HG03558 (cell line): ENCODE results near the gene CEL.

Experiments used
- ATAC-seq: cut with Tn5 transposase; IDR thresholded peaks from one replicate; pipeline ENCODE4 v1.9.1; 2021; ENCODE audit warnings: moderate number of reproducible peaks; ENCODE audit not compliant: unreplicated experiment; ENCODE audit errors: extremely low read depth

CEL gene

GRCh38 chr9:133113949-133114885 is 52.4 kb downstream of the CEL start:
- ATAC-seq, result no peak

GRCh38 chr9:133114886-133115603 is 53.3 kb downstream of the CEL start:
- no peak for ATAC-seq

GRCh38 chr9:133115604-133116345 is 54.0 kb downstream of the CEL start:
- ATAC-seq, result peak; percentile 60

- no peak for ATAC-seq
Observed at GRCh38 chr9:133116346-133117231, 54.8 kb downstream of the CEL start.

- ATAC-seq, result no peak
Observed at GRCh38 chr9:133117271-133118178, 55.7 kb downstream of the CEL start.

- no peak for ATAC-seq
Observed at GRCh38 chr9:133118179-133118520, 56.4 kb downstream of the CEL start.

GRCh38 chr9:133118568-133118967 is 56.8 kb downstream of the CEL start:
- no peak for ATAC-seq

GRCh38 chr9:133119103-133119845 is 57.5 kb downstream of the CEL start:
- no peak for ATAC-seq

- ATAC-seq, result no peak
Observed at GRCh38 chr9:133119846-133120500, 58.2 kb downstream of the CEL start.

- peak; percentile 31 for ATAC-seq
Observed at GRCh38 chr9:133120501-133121197, 58.9 kb downstream of the CEL start.
